Karpas-422 (cell line): ENCODE results near the gene DNAJB9. TPM values are rescaled to one million over a fixed set of nuclear protein-coding genes. Genes with fewer than 3 reads are reported as not detected.

Source experiments
- DNase-seq: peaks from one replicate; pipeline ENCODE4 v3.0.0-alpha.2; 2015
- H2AFZ ChIP-seq: fragments of 200-600 bp; sonication (generic); 2 replicates; pipeline ENCODE4 v1.6.1; 2014; ENCODE audit warnings: antibody characterized with exemption, low read length, mixed read lengths
- H3K27ac ChIP-seq: fragments of 200-600 bp; sonication (generic); 2 replicates; pipeline ENCODE4 v1.5.1; 2014; ENCODE audit warnings: mild to moderate bottlenecking, low read length, moderate library complexity
- H3K27me3 ChIP-seq: fragments of 200-600 bp; sonication (generic); 2 replicates; pipeline ENCODE4 v1.6.1; 2014; ENCODE audit warnings: low read length, mixed read lengths
- H3K36me3 ChIP-seq: fragments of 200-600 bp; sonication (generic); 2 replicates; pipeline ENCODE4 v1.6.1; 2014; ENCODE audit warnings: low read length, mixed read lengths; ENCODE audit not compliant: insufficient read depth
- H3K4me1 ChIP-seq: fragments of 200-600 bp; sonication (generic); 2 replicates; pipeline ENCODE4 v1.6.1; 2014; ENCODE audit warnings: mild to moderate bottlenecking, low read length, mixed read lengths
- H3K4me2 ChIP-seq: fragments of 200-600 bp; sonication (generic); 2 replicates; pipeline ENCODE4 v1.6.1; 2014; ENCODE audit warnings: low read length, low read depth, mild to moderate bottlenecking; ENCODE audit not compliant: poor library complexity, severe bottlenecking
- H3K4me3 ChIP-seq: fragments of 200-600 bp; sonication (generic); 2 replicates; pipeline ENCODE4 v1.5.1; 2014; ENCODE audit warnings: mild to moderate bottlenecking, antibody characterized with exemption, low read length, mixed read lengths
- H3K79me2 ChIP-seq: fragments of 200-600 bp; sonication (generic); 2 replicates; pipeline ENCODE4 v1.6.1; 2014; ENCODE audit warnings: mild to moderate bottlenecking, low read length, mixed read lengths
- H3K9ac ChIP-seq: fragments of 200-600 bp; sonication (generic); 2 replicates; pipeline ENCODE4 v1.6.0; 2014; ENCODE audit warnings: low read length
- H3K9me2 ChIP-seq: fragments of 200-600 bp; sonication (generic), shearing (Covaris generic); replicated peaks from 2 replicates; pipeline ENCODE4 v1.6.0; 2014; ENCODE audit warnings: mild to moderate bottlenecking, low read length, moderate library complexity; ENCODE audit not compliant: insufficient read depth
- H3K9me3 ChIP-seq: fragments of 300-700, 200-600 bp; sonication (generic); 2 replicates; pipeline ENCODE4 v1.6.1; 2014; ENCODE audit warnings: low read length, mixed read lengths
- H4K20me1 ChIP-seq: fragments of 200-600 bp; sonication (generic); 2 replicates; pipeline ENCODE4 v1.6.1; 2014; ENCODE audit warnings: mild to moderate bottlenecking, antibody characterized with exemption, low read length, low read depth; ENCODE audit not compliant: insufficient read depth
- total RNA-seq: library from RNA; depleted of rRNA; stranded (reverse); fragments of >200 nt; shearing (Covaris generic); gene quantifications from 2 replicates; pipeline ENCODE4 v1.2.3, GENCODE V29; 2014; ENCODE audit warnings: low replicate concordance

DNAJB9 gene
- total RNA-seq, 1 experiment from 2014 or later: 18.4 TPM

DNA sequence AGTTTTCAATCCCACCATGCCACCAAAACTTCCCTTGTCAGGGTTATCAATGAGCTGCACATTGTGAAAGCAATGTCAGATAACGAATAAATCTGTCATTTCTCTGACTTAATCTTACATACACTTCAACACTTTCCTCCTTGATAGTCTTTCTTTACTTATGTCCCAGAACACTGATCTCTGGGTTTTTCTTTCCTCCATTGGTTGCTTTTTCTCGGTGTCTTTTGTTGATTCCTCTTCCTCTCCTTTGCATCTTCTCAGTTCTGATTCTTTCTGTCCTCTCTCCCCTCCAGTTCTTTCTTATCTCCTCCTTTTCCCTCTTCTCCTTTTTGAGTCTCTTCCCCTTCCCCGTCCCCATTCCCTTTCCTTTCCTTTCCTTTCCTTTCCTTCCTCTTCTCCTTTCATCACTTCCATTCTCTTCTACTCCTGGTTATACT lies 16.6 kb downstream of the DNAJB9 start:
- no peaks in the 10 kb centered on the region for H3K79me2 ChIP-seq
- no peak for DNase-seq
- no peaks in the 10 kb centered on the region for H3K9me3 ChIP-seq
- no peak overlapping the region for H3K27ac ChIP-seq
- H3K4me3 ChIP-seq: no peak overlapping the region
- H3K4me2 ChIP-seq: no peak overlapping the region
- no peaks in the 10 kb centered on the region for H3K36me3 ChIP-seq
- H4K20me1 ChIP-seq: no peaks in the 10 kb centered on the region
- no peak overlapping the region for H3K9ac ChIP-seq
- H3K27me3 ChIP-seq: no peaks in the 10 kb centered on the region
- no peaks in the 10 kb centered on the region for H3K9me2 ChIP-seq
- H3K4me1 ChIP-seq: no peaks in the 10 kb centered on the region
- no peak overlapping the region for H2AFZ ChIP-seq

DNA sequence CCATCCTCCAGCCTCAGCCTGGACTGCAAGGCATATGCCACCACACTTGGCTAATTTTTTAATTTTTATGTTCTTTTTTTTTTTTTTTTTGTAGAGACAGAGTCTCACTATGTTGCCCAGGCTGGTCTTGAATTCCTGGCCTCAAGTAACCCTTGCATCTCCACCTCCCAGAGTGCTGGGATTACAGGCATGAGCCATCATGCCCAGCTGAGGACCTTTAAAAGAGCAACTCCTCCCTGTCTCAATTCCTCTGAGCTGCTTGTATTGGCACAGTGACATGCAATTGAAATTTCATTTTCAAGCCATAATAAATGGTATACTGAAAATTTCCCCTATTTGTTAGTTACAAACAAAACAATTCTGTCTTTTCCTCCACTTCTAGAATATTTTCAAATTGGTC lies 19.5 kb downstream of the DNAJB9 start:
- Histone ChIP-seq H3K4me2 (no peak overlapping the region), H3K4me1 (peaks cover 4% of the 10 kb centered on the region; the same call in 1 of the 2 replicates), H3K9me3 (no peaks in the 10 kb centered on the region), H2AFZ (no peak overlapping the region), H3K4me3 (no peak overlapping the region), H3K27me3 (no peaks in the 10 kb centered on the region), H3K9me2 (no peaks in the 10 kb centered on the region), H4K20me1 (no peaks in the 10 kb centered on the region), H3K27ac (no peak overlapping the region), H3K9ac (no peak overlapping the region), H3K79me2 (no peaks in the 10 kb centered on the region), H3K36me3 (no peaks in the 10 kb centered on the region)
- no peak for DNase-seq

GRCh38 chr7:108589874-108590273 lies 20.2 kb downstream of the DNAJB9 start:
- Histone ChIP-seq H3K36me3 (no peaks in the 10 kb centered on the region), H3K79me2 (no peaks in the 10 kb centered on the region)
- no peak for DNase-seq

DNA sequence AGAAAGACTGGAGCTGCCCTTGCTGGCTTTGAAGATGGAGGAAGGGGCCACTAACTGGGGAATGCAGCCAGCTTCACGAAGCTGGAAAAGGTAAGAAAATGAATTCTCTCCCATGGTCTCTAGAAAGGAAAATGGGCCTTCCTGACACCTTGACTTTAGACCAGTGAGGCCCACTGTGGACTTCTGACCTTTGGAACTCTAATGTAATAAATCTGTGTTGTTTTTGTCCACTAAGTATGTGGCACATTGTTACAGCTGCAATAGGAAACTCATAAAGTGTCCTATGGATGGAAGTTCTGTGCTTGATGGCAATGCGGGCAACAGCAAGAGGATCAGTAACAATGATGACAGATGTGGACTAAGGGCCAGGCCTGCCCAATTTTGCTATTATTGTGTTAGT lies 20.9 kb downstream of the DNAJB9 start:
- Histone ChIP-seq H3K9me2 (no peaks in the 10 kb centered on the region), H4K20me1 (no peaks in the 10 kb centered on the region), H3K27ac (no peak overlapping the region), H3K9ac (no peak overlapping the region), H3K4me3 (no peak overlapping the region), H3K4me1 (peaks cover 4% of the 10 kb centered on the region; the same call in 1 of the 2 replicates), H3K79me2 (no peaks in the 10 kb centered on the region), H3K27me3 (no peaks in the 10 kb centered on the region), H3K4me2 (no peak overlapping the region), H3K9me3 (no peaks in the 10 kb centered on the region), H3K36me3 (no peaks in the 10 kb centered on the region), H2AFZ (no peak overlapping the region)
- DNase-seq: no peak

More at GRCh38 chr7:108589874-108590273, 20.2 kb downstream of the DNAJB9 start:
- Histone ChIP-seq H3K9me2 (no peaks in the 10 kb centered on the region), H4K20me1 (no peaks in the 10 kb centered on the region), H3K4me2 (no peak overlapping the region), H3K4me1 (peaks cover 4% of the 10 kb centered on the region; the same call in 1 of the 2 replicates), H3K9ac (no peak overlapping the region), H3K9me3 (no peaks in the 10 kb centered on the region), H3K27ac (no peak overlapping the region), H3K27me3 (no peaks in the 10 kb centered on the region), H3K4me3 (no peak overlapping the region), H2AFZ (no peak overlapping the region)

DNA sequence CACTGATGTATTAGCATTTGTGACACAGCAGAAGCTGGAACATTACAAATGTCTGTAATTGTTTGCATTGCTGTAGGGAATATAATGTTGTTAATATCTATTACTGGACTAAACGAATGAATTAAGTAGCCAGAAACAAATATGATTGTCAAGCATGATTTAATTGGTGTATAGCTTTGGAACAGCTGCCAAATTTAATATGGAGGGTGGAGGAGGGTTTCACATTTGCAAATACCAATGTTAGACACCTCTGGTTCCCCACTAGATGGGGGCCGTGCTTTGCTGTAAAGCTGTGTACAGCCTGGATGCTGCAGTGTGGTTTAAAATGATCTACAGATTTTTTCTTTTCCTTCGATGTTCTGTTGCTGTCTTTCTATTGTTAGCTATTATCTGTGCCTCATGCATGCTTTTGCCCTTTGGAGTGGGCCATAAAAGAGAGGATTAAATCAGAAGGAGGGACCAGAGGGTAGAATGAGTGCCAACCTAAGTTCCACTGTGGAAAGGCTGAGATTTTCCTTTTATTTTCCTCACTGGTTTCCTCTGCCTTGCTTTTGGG lies 23.1 kb downstream of the DNAJB9 start:
- Histone ChIP-seq H2AFZ (no peak overlapping the region), H4K20me1 (no peaks in the 10 kb centered on the region), H3K4me1 (peaks cover 4% of the 10 kb centered on the region; the same call in 1 of the 2 replicates), H3K9me2 (no peaks in the 10 kb centered on the region), H3K4me2 (no peak overlapping the region), H3K27ac (no peak overlapping the region), H3K27me3 (no peaks in the 10 kb centered on the region), H3K9me3 (no peaks in the 10 kb centered on the region), H3K36me3 (no peaks in the 10 kb centered on the region), H3K9ac (no peak overlapping the region), H3K79me2 (no peaks in the 10 kb centered on the region), H3K4me3 (no peak overlapping the region)
- peak; percentile 74 for DNase-seq

DNA sequence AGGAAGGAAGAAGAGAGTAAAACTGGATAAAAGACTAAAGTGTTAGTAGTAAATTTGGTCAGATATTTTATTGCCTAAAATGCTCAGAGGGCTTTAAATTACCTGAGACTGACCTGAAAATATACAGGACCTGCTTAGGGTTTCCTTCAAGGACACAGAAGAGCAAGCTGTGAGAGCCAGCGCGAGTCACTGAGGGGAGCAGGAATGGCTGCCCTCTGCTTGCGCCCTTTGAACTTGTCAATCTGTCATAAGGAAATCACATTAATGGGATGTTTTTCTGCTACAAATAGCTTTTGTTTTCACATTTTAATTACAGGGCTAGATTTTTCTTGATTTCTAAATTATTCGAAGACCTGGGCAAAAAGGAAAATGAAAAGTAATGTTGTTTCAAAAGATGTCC lies 26.9 kb downstream of the DNAJB9 start:
- Histone ChIP-seq H3K27ac (no peak overlapping the region), H3K9me3 (no peaks in the 10 kb centered on the region), H2AFZ (no peak overlapping the region), H3K4me2 (no peak overlapping the region), H4K20me1 (no peaks in the 10 kb centered on the region), H3K4me1 (peaks cover 4% of the 10 kb centered on the region; the same call in 1 of the 2 replicates), H3K27me3 (no peaks in the 10 kb centered on the region), H3K9me2 (no peaks in the 10 kb centered on the region), H3K79me2 (no peaks in the 10 kb centered on the region), H3K9ac (no peak overlapping the region), H3K36me3 (no peaks in the 10 kb centered on the region), H3K4me3 (no peak overlapping the region)
- DNase-seq: no peak

DNA sequence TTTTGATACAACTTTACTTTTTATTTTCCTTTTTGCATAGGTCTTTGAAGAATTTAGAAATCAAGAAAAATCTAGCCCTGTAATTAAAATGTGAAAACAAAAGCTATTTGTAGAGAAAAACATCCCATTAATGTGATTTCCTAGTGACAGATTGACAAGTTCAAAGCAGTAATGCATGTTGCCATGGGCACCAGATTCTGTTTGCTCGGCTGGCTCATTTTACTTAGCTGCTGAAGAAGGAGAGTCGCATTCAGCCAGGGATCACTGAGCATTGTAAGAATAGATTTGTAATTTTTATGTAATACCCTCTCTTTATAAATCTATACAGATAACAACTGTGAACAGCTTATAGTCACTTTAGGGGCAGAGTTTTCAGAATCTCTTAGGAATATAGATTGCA lies 28.5 kb downstream of the DNAJB9 start:
- no peak overlapping the region for H3K4me2 ChIP-seq
- H3K9me3 ChIP-seq: no peaks in the 10 kb centered on the region
- DNase-seq: no peak
- H3K4me3 ChIP-seq: no peak overlapping the region
- H3K4me1 ChIP-seq: no peaks in the 10 kb centered on the region
- H4K20me1 ChIP-seq: no peaks in the 10 kb centered on the region
- H3K79me2 ChIP-seq: no peaks in the 10 kb centered on the region
- H3K9me2 ChIP-seq: no peaks in the 10 kb centered on the region
- no peak overlapping the region for H3K27ac ChIP-seq
- no peaks in the 10 kb centered on the region for H3K36me3 ChIP-seq
- H3K27me3 ChIP-seq: no peaks in the 10 kb centered on the region
- H2AFZ ChIP-seq: no peak overlapping the region
- H3K9ac ChIP-seq: no peak overlapping the region

DNA sequence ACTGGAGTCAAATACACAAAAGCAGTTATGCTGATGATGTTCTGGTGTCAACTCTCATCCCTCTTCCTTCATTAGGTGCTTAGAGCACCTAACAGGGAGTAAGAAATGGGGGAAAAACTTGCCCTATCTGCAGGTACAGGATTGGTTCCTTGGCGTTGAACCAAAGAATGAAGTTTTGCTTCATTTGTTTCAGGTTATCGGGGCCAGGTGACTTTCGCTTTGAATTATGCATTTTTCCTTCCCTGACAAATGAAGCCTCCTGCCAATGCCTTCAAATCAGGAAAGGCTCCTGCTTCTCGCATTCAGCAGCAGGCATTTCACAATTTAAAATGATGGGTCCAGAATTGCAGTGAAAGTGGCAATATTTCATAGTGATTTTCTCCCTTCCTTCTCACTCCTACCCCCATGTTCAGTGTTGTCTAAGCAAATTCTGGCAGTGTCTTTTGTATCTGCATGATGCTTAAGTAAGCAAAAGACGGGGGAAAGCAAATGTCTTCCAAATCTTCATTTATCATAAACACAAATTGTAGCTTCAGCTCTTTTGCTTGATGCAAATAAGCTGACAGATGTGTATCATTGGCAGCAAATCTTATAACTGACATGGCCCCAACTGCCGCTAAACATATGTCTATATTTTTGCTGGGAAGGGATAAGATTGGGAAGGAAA lies 29.4 kb downstream of the DNAJB9 start:
- no peaks in the 10 kb centered on the region for H3K4me1 ChIP-seq
- H3K9ac ChIP-seq: no peak overlapping the region
- no peaks in the 10 kb centered on the region for H3K9me3 ChIP-seq
- no peaks in the 10 kb centered on the region for H3K9me2 ChIP-seq
- DNase-seq: no peak
- no peak overlapping the region for H2AFZ ChIP-seq
- H4K20me1 ChIP-seq: no peaks in the 10 kb centered on the region
- no peak overlapping the region for H3K4me3 ChIP-seq
- no peaks in the 10 kb centered on the region for H3K79me2 ChIP-seq
- no peaks in the 10 kb centered on the region for H3K36me3 ChIP-seq
- H3K4me2 ChIP-seq: no peak overlapping the region
- H3K27me3 ChIP-seq: no peaks in the 10 kb centered on the region
- no peak overlapping the region for H3K27ac ChIP-seq
